ENCODE measurements around the gene TRABD2B.

TRABD2B gene

DNA sequence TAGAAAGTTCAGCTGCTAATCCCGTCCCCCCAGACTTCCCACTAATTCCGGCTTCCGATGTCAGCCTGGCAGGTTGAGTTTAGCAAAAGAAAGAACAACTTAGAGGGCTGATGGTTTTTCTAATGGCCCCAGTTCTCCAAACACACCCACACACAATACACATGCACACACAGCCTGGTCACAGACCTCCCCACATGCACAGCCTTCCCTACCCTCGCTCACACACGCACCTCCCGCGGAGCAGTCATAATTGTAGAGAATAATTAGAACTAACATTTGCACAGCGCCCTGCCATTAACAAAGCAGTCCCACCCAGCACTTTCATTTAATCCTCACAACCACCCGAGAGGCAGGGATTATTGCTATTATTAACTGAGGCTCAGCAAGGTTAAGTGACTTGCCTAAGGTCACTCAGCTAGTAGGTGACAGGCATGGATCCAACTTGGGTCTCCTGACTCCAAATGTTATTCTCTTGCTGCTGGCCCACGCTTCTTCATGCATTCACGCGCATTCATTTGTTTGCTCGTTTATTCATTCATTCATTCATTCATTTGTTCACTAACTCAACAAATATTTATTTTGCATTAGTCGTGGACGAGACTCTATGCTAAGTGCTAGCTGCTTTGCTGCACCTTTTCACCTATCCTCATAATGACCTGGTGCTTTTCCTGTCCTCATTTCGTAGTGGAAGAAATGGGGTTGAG is 284.4 kb downstream of the TRABD2B start:
- DNase-seq = no peak

DNA sequence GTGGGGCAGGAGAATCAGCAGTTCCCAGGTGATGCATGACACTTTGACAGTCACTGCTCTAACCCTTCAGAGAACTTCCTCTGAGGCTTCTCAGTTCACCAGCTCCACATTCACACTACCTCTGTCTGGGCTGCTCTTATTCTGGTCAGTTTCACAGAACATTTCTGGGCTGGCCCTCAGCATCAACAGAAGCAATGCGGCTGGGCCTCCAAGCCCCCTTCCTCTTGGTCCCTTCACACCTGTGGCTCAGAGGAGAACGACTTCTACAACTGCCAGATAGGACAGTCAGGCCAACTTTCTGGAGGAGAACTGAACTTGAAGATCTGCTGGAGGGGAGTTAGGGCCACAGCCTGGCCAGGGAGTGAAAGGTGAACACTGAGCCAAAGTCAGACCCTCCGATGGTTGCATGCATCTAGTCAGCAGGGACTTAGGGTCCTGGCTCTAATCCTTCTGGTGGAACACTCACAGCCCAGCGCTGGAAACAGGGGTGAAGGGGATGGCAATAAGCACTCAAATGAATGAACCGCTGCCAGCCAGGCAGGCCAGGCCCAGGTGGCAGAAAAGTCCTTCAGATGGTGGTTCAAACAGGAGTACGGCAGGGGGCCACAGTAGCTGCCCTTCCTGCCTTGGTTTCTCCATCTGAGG is 285.2 kb downstream of the TRABD2B start:
- DNase-seq = no peak

DNA sequence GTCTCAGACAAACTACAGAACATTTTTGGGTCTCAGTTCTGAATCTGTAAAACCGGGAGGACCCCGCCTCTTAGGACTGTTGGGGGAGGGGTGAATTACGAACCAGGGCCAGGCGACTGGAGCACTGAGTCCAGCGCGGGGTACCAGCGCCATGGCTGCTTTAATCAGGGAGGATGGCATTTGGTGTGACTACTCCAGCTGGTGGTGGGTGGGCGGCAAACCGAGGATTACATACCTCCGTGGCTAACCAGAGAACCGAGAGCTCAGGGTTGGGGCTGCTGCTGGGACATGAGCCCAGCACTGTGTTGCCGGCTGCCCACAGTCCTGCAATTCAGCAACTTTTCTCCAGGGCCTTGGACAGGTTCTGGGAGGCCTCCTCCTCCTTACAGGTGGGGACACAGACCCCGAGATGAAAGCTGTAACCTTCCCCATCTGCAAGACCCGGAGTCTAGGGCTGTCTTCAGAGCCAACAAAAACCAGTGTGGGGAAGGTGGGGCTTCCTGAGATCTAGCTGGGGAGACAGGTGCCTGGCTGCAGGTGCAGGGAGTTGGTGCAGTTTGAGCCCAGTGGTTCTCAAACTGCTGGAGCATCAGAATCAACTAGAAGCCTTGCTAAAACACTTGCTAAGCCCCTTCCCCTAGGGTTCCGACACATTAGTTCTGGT is 285.9 kb downstream of the TRABD2B start:
- no peak for DNase-seq
